GM12878 (cell line): ENCODE data around the gene MYT1. TPM values are rescaled to one million over a fixed set of nuclear protein-coding genes. Genes with fewer than 3 reads are reported as not detected.
A peak's percentile ranks its signal among the peaks of the same experiment; 100 is the strongest.

Source experiments
- ATAC-seq: fragments of 200-7000 bp; cut with Tn5 transposase; 3 replicates; pipeline ENCODE4 v1.9.1; 2020; ENCODE audit warnings: mild to moderate bottlenecking, moderate library complexity
- BruUV-seq: library from RNA; stranded (reverse); fragments of 400-500 nt; replicated peaks from 2 replicates; lab custom pipeline; 2021; lab: Mats Ljungman, UMichigan
- CTCF ChIA-PET: fragments of 300-600 bp; sonication (Branson Sonifier 250); formaldehyde crosslinking; extraction: SDS; loops from one replicate; lab custom pipeline; 2021; ENCODE audit warnings: inconsistent platforms; lab: Yijun Ruan, JAX
- POLR2A ChIA-PET: fragments of 350-600 bp; formaldehyde crosslinking; extraction: SDS; loops from one replicate; lab custom pipeline; 2021; ENCODE audit warnings: inconsistent platforms; lab: Charles Lee
- RAD21 ChIA-PET: fragments of 300-600 bp; sonication (Branson Sonifier 250); formaldehyde crosslinking; loops from one replicate; lab custom pipeline; 2023; ENCODE audit warnings: antibody characterized with exemption; ENCODE audit not compliant: unreplicated experiment; lab: Charles Lee
- SMC1A ChIA-PET: fragments of 300-600 bp; sonication (Branson Sonifier 250); formaldehyde crosslinking; loops from one replicate; lab custom pipeline; 2023; ENCODE audit not compliant: unreplicated experiment, uncharacterized antibody; lab: Charles Lee
- DNase-seq: peaks from one replicate; pipeline ENCODE4 v3.0.0-alpha.2; 2011; ENCODE audit warnings: low read depth, low spot score
- FAIRE-seq: peaks from 3 replicates; lab custom pipeline; 2011; peaks lifted over from hg19 to GRCh38; lab: Jason Lieb, UNC
- H2AFZ ChIP-seq: 2 replicates; pipeline ENCODE4 v1.6.0; 2011; ENCODE audit warnings: low read depth, low read length, control low read depth; ENCODE audit not compliant: control insufficient read depth
- H3K27ac ChIP-seq: 2 replicates; pipeline ENCODE4 v1.5.1; 2011; ENCODE audit warnings: control low read depth; ENCODE audit not compliant: control insufficient read depth, insufficient read depth
- H3K27me3 ChIP-seq, 2 experiments: replicated peaks in 1 of 2; 2 replicates each; pipeline versions ENCODE4 v1.6.0 to v1.6.1; 2011; ENCODE audit warnings: low read length in 1 of 2; ENCODE audit not compliant: control insufficient read depth in 2 of 2, insufficient read depth in 2 of 2
- H3K36me3 ChIP-seq, 2 experiments: 2 replicates each; pipeline ENCODE4 v1.5.1; 2011; ENCODE audit warnings: low read length in 1 of 2; ENCODE audit not compliant: control insufficient read depth in 2 of 2, insufficient read depth in 2 of 2
- H3K4me1 ChIP-seq: 2 replicates; pipeline ENCODE4 v1.6.1; 2011; ENCODE audit warnings: mild to moderate bottlenecking, low read length, moderate library complexity, mixed read lengths; ENCODE audit not compliant: control insufficient read depth, insufficient read depth
- H3K4me2 ChIP-seq: 2 replicates; pipeline ENCODE4 v1.6.0; 2011; ENCODE audit warnings: control low read depth; ENCODE audit not compliant: control insufficient read depth, insufficient read depth
- H3K4me3 ChIP-seq: fragments of 200-600 bp; sonication (generic); 2 replicates; pipeline ENCODE4 v1.5.1; 2016
- H3K79me2 ChIP-seq: 2 replicates; pipeline ENCODE4 v1.6.0; 2011; ENCODE audit warnings: low read length; ENCODE audit not compliant: control insufficient read depth, insufficient read depth
- H3K9ac ChIP-seq: 2 replicates; pipeline ENCODE4 v1.8.0; 2011; ENCODE audit warnings: low read length, control low read depth, mixed read lengths; ENCODE audit not compliant: control insufficient read depth, insufficient read depth
- H3K9me3 ChIP-seq: replicated peaks from 3 replicates; pipeline ENCODE4 v1.5.1; 2011; ENCODE audit warnings: mild to moderate bottlenecking, low read length; ENCODE audit not compliant: control insufficient read depth, insufficient read depth
- H4K20me1 ChIP-seq: 2 replicates; pipeline ENCODE4 v1.6.0; 2011; ENCODE audit not compliant: control insufficient read depth, insufficient read depth
- BRCA1 ChIP-seq: IDR thresholded peaks from 2 replicates; pipeline ENCODE4 v1.6.1; 2011; ENCODE audit warnings: low read depth, low read length, improper control_type of control experiment
- RAD21 ChIP-seq: IDR thresholded peaks from 2 replicates; pipeline ENCODE4 v1.6.1; 2011; ENCODE audit warnings: mild to moderate bottlenecking, low read depth, low read length, moderate library complexity; ENCODE audit not compliant: insufficient read depth
- WGBS: methylation state at CpG from one replicate; pipeline ENCODE4 v1.1.6; 2016; ENCODE audit warnings: low lambda C conversion rate; ENCODE audit not compliant: insufficient replicate concordance, insufficient coverage; ENCODE audit errors: missing lambda C conversion rate; 5-methylcytosine and 5-hydroxymethylcytosine counted together
- in situ Hi-C: fragments of 300-500 bp; cut with MboI; formaldehyde crosslinking; loops from 9 replicates; pipeline ENCODE4 v1.14.3; 2018; ENCODE audit warnings: mixed read lengths
- intact Hi-C: fragments of 100-400 bp; cut with micrococcal nuclease; formaldehyde crosslinking; loops from one replicate; pipeline ENCODE4 v1.14.2; 2022; ENCODE audit not compliant: unreplicated experiment
- polyA plus RNA-seq, 11 experiments: library from polyadenylated mRNA; depleted of rRNA in 4 of 11; unstranded in 6 of 11; stranded (reverse) in 5 of 11; fragments of >200 nt; fragmentation: Nextera tagmentation in 4 of 11; fragmentation: Illumina TruSeq in 1 of 11; extraction: Ambion mirVana in 4 of 11; extraction: Trizol in 1 of 11; gene quantifications; 1 replicate in 1 of 11; 2 replicates in 10 of 11; pipeline versions ENCODE4 v1.2.1 to v1.2.3, GENCODE V29; 2011 to 2016; ENCODE audit warnings: inconsistent platforms in 2 of 11, missing spikeins in 2 of 11, low read depth in 1 of 11
- total RNA-seq, 4 experiments: library from RNA; depleted of rRNA in 3 of 4; stranded (reverse); fragments of >200 nt in 3 of 4; fragmentation: Illumina TruSeq in 1 of 4; extraction: Trizol in 1 of 4; gene quantifications; 2 replicates each; pipeline versions ENCODE4 v1.2.1 to v1.2.3, GENCODE V29; 2013 to 2021
- TF ChIP-seq, protein P1 (sequence below), 3 experiments: IDR thresholded peaks in 2 of 3; conservative IDR thresholded peaks in 1 of 3; 2 replicates each; pipeline ENCODE4 v1.5.1; 2011; ENCODE audit warnings: low read depth in 3 of 3, low read length in 3 of 3, mild to moderate bottlenecking in 3 of 3, control low read depth in 2 of 3, moderate library complexity in 2 of 3, inconsistent platforms in 1 of 3, mixed read lengths in 1 of 3; ENCODE audit not compliant: control insufficient read depth in 2 of 3, insufficient read depth in 1 of 3; ENCODE audit errors: extremely low read depth in 1 of 3
- TF ChIP-seq, protein P2 (sequence below): fragments of 450-650 bp; IDR thresholded peaks from 2 replicates; pipeline ENCODE4 v1.6.1; 2018; ENCODE audit warnings: mild to moderate bottlenecking, low read depth, moderate library complexity; ENCODE audit not compliant: partially characterized antibody

MYT1 gene
- total and polyA plus RNA-seq, 10 of the 15 experiments (the other 5 are each of a cell fraction or from before 2014, with no cell fraction given): 0.01 to 0.10 TPM; not detected in 8

DNA sequence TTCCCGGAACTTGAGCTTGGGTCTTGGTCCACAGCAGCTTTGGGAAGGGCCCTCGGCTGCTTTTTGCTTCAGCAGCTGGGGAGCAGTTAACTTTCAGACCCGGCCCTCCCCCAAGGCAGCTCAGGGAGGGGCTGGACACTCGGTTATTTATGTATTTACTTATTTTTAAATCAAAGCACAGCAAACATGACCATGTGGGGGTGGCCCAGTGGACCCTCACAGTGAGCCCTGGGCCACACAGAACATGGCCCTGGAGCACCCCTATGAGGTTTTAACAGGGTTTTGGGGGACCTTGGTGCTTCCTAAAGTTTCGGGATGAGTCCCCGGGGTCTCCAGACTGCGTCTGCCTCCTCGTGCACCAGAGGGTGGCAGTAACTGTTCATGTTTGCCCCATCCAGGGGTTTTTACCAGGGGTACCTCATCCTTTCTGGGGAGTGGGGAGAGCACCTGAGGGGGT, 30.3 kb upstream of the MYT1 start:
- no peaks in the 10 kb centered on the region for H3K9me3 ChIP-seq
- TF ChIP-seq RAD21: peak; percentile 36
- TF ChIP-seq, protein P1, sequence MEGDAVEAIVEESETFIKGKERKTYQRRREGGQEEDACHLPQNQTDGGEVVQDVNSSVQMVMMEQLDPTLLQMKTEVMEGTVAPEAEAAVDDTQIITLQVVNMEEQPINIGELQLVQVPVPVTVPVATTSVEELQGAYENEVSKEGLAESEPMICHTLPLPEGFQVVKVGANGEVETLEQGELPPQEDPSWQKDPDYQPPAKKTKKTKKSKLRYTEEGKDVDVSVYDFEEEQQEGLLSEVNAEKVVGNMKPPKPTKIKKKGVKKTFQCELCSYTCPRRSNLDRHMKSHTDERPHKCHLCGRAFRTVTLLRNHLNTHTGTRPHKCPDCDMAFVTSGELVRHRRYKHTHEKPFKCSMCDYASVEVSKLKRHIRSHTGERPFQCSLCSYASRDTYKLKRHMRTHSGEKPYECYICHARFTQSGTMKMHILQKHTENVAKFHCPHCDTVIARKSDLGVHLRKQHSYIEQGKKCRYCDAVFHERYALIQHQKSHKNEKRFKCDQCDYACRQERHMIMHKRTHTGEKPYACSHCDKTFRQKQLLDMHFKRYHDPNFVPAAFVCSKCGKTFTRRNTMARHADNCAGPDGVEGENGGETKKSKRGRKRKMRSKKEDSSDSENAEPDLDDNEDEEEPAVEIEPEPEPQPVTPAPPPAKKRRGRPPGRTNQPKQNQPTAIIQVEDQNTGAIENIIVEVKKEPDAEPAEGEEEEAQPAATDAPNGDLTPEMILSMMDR (IDR thresholded peaks at IDR 0.05 in 2 of 3, conservative IDR thresholded peaks at IDR 0.05 in 1 of 3; ENCODE audit: control insufficient read depth in 2 of 3, extremely low read depth in 1 of 3, insufficient read depth in 1 of 3, low read depth in 3 of 3, low read length in 3 of 3): peak; percentile 7 to 12 (median 12); a peak in 2 of 6 replicates
- TF ChIP-seq, protein P2, sequence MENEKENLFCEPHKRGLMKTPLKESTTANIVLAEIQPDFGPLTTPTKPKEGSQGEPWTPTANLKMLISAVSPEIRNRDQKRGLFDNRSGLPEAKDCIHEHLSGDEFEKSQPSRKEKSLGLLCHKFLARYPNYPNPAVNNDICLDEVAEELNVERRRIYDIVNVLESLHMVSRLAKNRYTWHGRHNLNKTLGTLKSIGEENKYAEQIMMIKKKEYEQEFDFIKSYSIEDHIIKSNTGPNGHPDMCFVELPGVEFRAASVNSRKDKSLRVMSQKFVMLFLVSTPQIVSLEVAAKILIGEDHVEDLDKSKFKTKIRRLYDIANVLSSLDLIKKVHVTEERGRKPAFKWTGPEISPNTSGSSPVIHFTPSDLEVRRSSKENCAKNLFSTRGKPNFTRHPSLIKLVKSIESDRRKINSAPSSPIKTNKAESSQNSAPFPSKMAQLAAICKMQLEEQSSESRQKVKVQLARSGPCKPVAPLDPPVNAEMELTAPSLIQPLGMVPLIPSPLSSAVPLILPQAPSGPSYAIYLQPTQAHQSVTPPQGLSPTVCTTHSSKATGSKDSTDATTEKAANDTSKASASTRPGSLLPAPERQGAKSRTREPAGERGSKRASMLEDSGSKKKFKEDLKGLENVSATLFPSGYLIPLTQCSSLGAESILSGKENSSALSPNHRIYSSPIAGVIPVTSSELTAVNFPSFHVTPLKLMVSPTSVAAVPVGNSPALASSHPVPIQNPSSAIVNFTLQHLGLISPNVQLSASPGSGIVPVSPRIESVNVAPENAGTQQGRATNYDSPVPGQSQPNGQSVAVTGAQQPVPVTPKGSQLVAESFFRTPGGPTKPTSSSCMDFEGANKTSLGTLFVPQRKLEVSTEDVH: no peak
- TF ChIP-seq BRCA1: no peak
- ChIA-PET RAD21 (no interaction called here), SMC1A (no interaction called here), CTCF (no interaction called here), POLR2A (no interaction called here)
- DNase-seq: no peak
- peak; percentile 23 for ATAC-seq
- no peak overlapping the region for H3K4me3 ChIP-seq
- H2AFZ ChIP-seq: no peak overlapping the region
- no peaks in the 10 kb centered on the region for H3K36me3 ChIP-seq
- intact Hi-C loops: no loop called here
- H3K79me2 ChIP-seq: no peaks in the 10 kb centered on the region
- no peak for FAIRE-seq
- in situ Hi-C loops: no loop called here
- no peak overlapping the region for H3K9ac ChIP-seq
- H4K20me1 ChIP-seq: no peaks in the 10 kb centered on the region
- H3K27me3 ChIP-seq: no peaks in the 10 kb centered on the region; a peak in 2 of 4 replicates
- no peak overlapping the region for H3K4me2 ChIP-seq
- BruUV-seq: no TSS peak
- WGBS: 13% methylated on average over 8 of the region's 8 CpGs
- no peaks in the 10 kb centered on the region for H3K4me1 ChIP-seq
- no peak overlapping the region for H3K27ac ChIP-seq
